UCSD-AML1 (cell line): Measurements from ENCODE around the gene CXCR3.
A peak's percentile ranks its signal among the peaks of the same experiment; 100 is the strongest.
"Not testable (repeated sequence)": the region's sequence is repeated elsewhere in the genome, so short reads cannot be mapped to it uniquely, and the experiment has no call there.

Experiments
- DNase-seq: peaks from one replicate; lab custom pipeline; 2025; ENCODE audit not compliant: unreplicated experiment; lab: John Stamatoyannopoulos, UW

The CXCR3 gene

DNA sequence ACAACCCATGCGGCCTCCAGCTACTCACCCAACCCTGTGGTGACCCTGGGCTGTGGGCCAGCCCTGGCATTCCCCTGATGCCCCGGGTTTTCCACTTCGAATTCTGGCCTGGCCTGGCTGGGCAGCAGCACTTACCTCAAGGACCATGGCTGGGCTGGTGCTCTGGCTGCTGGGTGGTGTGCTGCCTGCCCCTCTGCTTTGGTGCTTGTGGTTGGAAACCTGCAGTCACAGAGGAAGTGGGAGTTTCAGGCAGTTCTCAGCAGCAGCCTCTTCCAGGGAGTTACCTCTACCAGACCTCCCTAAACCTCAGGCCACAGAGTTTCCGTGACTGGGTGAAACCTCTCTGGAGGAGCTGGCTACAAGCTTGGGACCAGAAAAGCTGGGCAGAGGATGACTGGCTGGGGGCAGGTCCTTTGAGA is at the start of gene CXCR3:
CXCR3 (minus strand) TSS at position 209 of the 419 bp plus-strand sequence; CDS start at position 147, 62 bp downstream.
- DNase-seq = peak; percentile 82

DNA sequence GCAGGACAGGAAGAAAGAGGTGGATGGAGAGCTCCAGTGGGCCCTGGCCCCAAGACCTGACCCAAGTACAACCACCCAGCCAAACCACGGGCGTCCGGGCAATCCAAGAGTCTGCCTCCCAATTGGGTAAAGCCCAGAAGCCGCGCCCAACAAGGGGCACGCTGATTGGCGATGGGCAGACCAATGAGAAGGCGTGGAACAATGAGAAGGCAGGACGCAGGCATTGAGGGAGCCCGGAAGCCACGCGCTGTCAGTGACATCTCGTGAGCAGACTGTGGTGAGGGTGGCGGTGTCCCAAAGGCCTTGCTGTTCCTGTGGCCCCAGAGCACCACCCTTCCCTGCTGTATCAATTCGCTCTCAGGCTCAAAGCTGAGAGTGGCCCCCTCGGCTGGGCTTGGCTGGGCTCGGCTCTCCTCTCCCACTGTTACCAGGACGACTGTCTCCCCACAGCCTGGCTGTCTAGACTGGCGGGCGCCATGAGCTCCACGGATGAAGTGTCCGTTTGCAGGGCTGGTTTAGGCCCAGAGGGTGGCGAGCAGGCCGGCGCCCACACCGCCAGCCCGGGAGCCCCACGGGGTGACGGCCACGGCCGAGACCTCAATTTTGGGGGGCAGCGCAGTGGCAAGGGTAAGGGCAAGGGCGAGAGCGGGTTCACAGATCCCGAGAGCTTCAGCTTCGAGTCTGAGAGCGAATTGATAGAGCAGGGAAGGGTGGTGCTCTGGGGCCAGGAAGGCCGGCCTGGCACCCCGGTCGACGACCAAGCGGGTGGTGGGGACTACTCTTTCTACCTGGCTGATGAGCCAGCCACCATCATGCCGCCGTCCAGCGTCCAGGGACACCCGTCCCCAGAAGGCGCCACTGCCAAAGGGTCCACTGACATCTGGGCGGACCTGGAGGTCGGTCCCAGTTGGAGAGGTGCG is 49.3 kb upstream of the CXCR3 start, which contains the start of gene LOC101059915:
LOC101059915 (plus strand) TSS at position 219 of the 920 bp plus-strand sequence.
- no peak for DNase-seq

DNA sequence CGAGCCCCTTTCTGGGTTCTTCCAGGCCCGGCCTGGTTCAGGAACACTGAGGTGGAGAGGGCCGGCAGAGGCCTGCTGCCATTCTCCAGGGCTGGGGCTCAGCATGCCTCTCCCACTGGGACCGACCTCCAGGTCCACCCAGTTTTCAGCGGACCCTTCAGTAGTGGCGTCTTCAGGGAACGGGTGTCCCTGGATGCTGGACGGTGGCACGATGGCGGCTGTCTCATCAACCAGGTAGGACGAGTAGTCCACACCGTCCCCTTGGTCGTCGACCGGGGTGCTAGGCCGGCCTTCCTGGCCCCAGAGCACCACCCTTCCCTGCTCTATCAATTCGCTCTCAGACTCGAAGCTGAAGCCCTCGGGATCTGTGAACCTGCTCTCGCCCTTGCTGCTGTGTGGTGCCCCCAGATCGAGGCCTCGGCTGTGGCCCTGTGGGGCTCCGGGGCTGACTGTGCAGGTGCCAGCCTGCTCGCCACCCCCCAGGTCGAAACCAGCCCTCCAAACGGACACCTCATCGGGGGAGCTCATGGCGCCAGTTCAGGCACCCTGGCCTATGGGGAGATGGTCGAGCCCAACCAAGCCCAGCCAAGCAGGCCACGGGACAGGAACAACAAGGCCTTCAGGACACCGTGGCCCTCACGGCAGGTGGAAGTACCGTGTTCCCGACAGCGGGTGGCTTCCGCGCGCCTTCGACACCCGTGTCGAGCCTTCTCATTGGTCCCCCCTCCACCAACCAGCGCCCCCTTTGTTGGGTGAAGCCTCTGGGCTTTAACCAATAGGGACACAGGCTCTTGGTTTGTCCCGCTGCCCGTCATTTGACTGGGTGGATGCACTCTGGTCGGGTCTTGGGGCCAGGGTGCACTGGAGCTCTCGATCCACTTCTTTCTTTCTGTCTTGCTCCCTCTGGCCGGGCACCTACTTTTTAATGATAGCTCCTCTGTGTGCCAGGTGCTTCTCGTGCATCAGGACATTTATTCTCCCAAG is 48.2 kb upstream of the CXCR3 start:
- no peak for DNase-seq

DNA sequence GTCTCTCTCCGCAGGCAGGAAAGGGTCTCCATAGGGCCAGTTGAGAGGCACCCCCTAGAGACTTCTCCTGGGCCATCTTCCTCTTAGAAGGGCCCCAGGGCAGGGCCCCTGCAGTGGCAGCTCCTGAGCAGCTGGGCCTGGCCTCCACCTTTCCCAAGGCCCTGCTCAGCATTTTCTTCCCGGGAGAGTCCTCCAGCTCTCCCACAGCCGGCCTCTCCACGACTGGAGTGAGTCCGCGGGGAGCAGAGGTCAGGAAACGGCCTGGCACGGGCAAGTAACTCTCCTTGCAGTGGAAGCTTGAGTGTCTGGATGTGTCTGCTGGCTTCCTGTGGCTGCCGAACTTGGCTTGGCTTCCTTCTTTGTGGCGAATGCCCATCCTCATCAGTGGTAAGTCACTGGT is 47.4 kb upstream of the CXCR3 start:
- no peak for DNase-seq

DNA sequence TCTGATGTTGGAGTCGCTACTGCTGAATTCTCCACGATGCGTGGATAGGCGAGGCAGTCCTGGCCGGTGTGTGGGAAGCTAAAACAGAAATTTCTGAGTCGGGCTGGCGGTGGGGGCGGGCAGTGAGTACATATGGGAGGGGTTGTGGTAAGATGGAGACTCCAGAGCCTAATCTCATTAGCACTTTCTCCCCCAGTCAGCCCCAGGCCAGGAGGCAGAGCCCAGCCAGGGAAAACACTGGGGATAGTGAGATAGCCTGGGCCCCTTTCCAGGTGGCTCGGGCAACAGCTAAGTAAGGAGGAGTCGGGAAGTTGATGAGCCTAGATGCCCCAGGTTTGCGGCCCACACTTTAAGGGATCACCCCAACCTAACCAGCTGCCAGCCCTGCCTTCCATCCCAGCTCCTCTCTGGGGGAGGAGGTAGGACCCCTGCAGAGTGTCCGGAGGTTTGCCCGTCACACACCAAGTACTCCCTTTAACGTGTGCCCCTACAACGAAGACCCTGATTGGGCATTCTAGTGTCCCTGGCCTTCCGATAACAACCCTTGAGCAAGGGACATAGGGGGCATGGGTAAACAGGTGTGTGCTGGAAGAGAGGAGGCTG is 46.7 kb upstream of the CXCR3 start:
- DNase-seq = no peak

DNA sequence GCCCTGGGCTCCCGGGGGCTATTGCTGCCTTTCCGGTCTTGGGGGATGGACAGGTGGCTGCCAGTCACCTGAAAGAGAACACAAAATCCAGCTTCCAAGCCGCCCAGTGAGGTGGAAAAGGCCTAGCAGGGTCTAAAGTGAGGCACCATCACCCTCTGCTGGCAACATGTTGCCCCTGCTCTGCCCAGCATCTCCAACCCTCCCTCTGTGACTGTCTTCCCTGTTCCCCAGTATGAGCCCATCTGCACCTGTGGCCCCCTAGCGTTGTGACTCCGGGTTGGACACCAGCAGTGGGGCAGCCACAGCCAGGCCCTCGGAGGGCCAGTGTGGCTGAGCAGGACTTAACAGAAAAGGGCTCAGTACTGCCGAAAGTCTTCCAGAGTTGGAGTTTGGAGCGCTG is 45.9 kb upstream of the CXCR3 start:
- DNase-seq = peak; percentile 36

DNA sequence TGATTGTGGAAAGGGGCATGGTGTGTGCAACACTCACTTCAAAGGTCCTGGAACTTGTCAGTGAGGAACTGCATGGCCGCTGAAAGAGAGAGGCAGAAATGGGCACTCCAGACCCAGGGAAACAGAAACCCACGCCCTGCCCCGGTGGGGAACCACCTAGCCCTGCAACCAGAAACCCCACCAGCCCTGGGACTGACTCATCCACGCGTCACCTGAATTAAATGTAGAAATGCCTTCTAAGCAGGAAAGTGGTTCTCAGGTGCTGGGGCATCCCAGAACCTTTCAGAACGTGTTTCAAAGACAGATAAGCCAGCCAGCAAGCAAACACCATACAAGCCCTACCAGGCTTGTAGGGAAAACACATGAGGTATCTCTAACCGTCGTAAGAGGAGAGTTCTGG is 44.9 kb upstream of the CXCR3 start:
- DNase-seq = not testable (repeated sequence)

DNA sequence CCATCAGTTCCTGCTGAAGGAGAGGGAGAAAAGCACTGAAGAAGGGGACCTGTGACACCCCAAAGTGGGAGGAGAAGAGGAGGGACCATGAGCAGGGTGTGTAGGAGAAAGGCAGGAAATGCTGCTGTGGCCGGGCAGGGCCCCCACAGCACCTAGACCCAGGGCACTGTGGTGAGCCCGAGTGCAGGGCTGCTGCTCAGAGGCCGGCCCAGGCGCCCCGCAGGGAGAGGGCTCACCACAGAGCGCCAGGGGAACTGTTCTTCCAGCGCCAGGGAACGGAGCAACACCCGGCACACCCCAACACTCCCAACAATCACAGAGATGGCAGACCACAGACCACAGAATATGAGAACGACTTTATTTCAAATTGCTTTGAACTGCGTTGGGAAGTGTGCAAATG is 44.3 kb upstream of the CXCR3 start:
- DNase-seq = not testable (repeated sequence)

DNA sequence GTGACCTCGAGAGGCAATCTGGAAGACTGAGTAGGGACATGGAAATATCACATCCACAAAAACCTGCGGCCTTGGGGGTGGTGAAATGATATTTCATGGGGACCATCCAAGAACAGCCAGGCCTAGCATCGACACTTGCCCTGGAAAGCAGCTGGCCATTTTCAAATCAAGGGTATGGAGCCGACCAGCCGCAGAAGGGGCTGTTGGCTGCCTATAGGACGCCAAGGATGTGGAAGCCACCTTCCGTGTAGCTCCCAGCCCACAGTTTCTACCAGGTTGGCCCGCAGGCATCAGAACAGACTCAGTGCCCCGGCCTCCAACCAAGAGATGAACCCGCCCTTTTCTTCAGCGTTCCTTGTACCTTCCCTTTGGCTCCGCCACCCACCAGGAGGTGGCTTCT is 43.6 kb upstream of the CXCR3 start:
- no peak for DNase-seq

DNA sequence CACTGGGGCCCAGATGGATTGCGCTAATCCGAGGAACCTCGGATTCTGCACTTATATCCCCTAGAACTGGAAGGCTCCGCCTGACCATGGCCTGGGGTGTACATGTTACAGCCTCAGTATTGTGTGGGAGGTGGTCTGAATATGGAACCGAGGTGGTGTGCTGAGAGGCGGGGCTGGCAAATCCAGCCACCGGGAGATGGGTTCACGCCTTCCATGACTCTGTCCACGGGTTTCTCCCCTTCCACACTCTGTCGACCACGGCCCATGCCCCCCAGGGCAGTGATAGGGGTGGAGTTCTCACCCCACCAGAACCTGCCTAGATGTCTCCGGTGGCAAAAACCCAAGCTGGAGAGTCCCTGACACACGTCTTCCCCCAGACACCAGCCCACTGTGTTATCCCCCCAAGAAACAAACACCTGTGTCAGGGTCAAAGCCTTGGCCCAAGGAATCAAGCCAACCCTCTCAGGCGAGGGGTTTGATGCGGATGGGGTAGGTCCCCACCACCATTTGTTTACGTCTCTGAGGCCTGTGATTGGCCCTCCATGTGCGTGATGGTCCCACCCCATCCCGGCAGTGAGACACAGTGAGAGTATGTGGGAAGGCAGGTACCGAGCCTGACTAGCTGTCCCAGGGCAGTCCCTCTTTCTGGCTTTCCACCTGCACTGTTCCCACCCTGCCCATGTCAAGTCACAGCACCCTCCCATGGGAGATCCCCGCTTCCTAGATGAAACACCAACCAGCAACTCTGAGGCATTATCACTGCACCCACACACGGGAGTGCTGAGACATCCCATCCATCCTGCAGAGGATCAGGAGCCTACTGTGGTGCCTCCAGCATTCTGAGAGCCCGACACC is 42.5 kb upstream of the CXCR3 start:
- DNase-seq = no peak

DNA sequence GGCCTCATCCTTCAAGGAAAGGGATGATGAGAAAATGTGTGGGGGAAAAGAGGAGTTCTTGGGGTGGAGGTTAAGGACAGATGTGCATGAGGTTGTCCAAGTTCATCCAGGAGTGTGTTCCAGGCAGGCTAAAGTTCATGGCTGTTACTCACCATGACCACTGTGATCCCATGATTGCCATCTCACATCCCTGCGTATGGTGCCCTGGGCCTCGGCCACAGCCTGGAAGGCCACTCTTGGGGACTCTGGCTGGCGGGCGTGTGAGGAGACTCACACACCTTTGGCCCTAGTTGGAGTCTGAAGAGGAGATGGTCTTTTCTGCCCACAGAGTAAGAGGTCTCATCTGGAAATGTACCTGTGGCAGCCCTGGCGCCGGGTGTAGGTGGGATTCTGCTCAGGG is 41.6 kb upstream of the CXCR3 start:
- no peak for DNase-seq

DNA sequence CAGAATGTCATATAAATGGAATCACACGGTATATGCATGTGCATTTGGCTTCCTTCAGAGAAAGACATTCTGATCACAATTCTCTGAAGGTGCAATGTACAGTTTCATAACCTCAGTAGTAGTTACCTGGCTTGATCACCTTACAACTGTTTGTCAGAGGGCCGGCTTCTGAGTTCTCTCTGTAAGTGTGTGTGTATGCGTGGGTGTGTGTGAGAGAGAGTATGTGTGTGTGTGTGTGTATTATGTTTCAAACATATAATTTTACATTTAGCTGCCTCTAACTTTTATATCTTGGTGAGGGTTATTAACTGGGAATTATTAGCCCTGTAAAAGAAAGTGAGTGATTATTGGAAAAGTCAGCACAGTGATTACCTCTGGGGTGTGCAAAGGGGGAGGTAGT is 41.0 kb upstream of the CXCR3 start:
- no peak for DNase-seq

DNA sequence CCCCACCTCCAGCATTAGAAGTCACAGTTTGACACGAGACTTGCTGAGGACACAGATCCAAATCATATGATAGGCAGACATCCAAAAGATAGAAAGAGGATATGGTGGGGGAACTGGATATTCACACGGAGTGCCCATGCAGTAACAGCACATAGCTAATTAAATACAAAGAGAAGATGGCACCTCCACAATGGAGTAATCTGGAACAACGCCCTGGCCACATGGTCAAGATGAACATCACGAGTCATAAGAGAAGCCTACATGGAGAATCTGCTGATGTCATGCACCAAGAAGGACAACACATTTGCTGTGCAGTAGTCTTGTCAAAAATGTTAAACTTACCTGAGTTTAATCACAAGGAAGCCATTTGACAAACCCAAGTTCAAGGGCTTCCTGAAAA is 39.0 kb upstream of the CXCR3 start:
- no peak for DNase-seq

DNA sequence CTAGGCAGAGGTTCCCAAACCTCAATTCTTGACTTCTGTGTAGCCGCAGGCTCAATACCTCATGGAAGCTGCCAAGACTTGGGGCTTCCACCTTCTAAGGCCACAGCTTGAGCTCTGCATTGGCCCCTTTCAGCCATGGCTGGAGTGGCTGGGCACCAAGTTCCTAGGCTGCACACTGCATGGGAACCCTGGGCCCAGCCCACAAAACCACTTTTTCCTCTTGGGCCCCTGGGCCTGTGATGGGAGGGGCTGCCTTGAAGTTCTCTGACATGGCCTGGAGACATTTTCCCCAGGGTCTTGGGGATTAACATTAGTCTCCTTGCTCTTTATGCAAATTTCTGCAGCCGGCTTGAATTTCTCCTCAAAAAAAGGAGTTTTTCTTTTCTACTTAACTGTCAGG is 35.0 kb upstream of the CXCR3 start:
- DNase-seq = no peak

DNA sequence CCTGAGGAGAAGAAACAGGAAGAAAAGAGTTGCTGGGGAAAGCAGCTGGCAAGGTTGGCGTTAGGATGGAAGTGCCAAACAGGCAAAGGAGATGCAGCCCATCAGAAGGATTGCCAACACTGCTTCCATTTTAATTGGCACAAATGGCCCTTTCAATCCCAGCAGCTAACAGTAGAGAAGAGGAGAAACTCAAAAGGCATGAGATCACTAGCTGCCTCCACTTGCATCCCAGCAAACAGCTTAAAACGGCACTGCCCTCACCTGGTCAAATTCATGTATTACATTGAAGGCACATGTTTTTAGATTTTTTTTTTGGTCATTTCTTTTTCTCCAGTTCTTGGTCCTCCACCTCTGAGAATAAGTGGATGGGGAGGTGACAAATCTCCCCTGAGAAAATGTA is 34.1 kb upstream of the CXCR3 start:
- no peak for DNase-seq

DNA sequence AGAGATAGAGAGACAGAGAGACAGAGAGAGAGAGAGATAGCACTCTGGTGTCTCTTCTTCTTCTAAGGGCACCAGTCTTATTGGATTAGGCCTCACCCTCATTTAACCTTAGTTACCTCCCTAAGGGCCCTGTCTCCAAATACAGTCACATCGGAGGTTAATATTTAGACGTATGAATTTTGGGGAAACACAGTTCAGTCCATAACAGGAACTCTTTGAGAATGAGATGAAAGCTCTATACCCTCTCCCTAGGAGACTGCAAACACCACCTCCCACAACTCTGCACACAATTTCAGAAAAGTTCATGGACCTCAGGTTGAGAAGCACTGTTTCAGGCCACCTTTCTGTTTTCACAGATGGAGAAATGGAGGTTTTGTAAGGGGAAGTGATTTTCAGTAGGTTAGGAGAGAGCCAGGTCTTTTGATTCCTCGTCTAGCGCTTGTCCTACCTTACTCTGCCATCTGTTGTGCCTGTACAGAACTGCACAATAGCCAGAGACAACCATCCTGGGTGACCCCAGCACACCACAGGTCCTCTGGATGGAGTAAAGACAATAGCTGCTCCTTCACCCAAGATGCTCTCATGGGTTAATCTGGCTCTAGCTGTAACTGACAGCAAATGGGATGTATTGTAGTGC is 32.1 kb upstream of the CXCR3 start:
- DNase-seq = no peak

DNA sequence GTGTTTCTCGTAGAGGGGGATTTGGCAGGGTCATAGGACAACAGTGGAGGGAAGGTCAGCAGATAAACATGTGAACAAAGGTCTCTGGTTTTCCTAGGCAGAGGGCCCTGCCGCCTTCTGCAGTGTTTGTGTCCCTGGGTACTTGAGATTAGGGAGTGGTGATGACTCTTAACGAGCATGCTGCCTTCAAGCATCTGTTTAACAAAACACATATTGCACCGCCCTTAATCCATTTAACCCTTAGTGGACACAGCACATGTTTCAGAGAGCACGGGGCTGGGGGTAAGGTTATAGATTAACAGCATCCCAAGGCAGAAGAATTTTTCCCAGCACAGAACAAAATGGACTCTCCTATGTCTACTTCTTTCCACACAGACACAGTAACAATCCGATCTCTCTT is 26.1 kb upstream of the CXCR3 start:
- not testable (repeated sequence) for DNase-seq

DNA sequence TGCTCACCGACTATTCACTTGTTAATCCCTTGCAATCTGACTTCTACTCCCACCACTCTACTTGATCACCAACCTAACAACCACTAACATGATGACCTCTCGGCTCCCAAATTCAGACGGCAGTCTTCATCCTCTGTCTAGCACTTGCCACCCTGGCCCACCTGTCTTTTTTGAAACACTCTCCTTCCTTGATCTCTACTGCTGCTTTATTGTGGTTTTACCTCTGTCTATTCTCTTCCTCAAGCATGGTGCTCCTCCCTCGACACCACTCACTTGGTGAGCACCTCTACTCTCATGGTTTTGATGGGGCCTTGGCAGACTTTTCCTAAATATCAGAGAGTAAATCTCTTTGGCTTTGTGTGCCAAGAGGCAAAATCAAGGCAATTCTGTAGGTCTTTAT is 21.7 kb upstream of the CXCR3 start:
- no peak for DNase-seq

DNA sequence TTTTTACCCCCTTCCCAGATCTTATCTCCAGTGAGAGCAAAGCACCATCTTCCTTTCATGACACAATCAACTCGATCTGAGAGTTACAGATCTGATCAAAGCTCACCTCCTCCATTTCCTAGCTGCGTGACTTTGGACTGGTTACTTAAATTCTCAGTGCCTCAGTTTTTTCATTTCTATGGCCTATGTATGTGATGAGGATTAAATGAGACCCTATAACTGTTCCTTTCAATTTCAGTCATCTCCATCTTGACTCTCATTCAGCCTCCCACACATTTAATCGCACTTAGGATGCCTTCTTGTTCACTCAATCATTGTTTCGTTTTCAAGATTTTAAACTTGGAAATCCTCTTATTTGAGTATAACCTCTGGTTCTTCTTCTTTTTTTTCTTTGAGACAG is 20.1 kb upstream of the CXCR3 start:
- DNase-seq = no peak

DNA sequence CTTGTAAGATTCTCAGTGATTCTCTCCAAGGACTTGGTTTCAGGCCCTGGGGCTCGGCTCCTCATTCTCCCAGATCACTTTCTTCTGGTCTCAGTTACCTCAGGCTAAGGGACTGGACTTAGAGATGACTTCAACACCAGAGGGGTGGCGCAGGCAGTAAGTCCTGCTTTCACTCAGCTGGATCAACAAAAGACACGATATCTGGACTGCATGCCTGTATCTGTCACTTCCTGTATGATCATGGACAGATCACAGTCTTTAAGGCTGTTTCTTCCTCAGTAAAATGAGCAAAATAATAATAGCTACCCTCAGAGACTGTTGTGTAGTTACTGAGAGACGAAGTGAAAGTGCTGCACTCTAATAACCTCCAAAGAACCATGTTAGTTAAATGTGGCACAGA is 19.5 kb upstream of the CXCR3 start:
- DNase-seq = no peak
